OCI-LY7 (cell line): ENCODE results near the gene UVRAG.

Experiments
- CTCF ChIP-seq: fragments of 200-600 bp; sonication (generic); conservative IDR thresholded peaks from 2 replicates; pipeline ENCODE4 v1.5.1; 2014; ENCODE audit warnings: mild to moderate bottlenecking, antibody characterized with exemption, low read length, moderate library complexity, mixed read lengths
- EZH2phosphoT487 ChIP-seq: fragments of 200-600 bp; sonication (generic); IDR thresholded peaks from 2 replicates; pipeline ENCODE4 v1.6.1; 2018; ENCODE audit warnings: low read depth, borderline replicate concordance, mild to moderate bottlenecking, mixed run types, antibody characterized with exemption, low read length, moderate library complexity, mixed read lengths

GRCh38 chr11:76185511-76185910, 370.5 kb downstream of the UVRAG start:
- TF ChIP-seq CTCF = no peak
- no peak for TF ChIP-seq EZH2phosphoT487
